ENCODE data around the gene FAM83E.
"Not testable (repeated sequence)": the region's sequence is repeated elsewhere in the genome, so short reads cannot be mapped to it uniquely, and the experiment has no call there.

Gene FAM83E

GRCh38 chr19:48614436-48615230 lies at the start of gene FAM83E:
FAM83E (minus strand) TSS chr19:48615076; CDS start chr19:48613372, 1,704 bp downstream.
- in situ Hi-C loops (cut with HindIII; ENCODE audit: low pct_ligation_motif_present, low pct_unique_long_range_greater_than_20kb, low sequenced_read_pairs), result no loop called here
- DNase-seq, result no peak

- DNase-seq, result no peak
- in situ Hi-C loops (cut with HindIII; ENCODE audit: low pct_ligation_motif_present, low pct_unique_long_range_greater_than_20kb, low sequenced_read_pairs), result no loop called here
Observed at GRCh38 chr19:48664476-48664875, 49.6 kb upstream of the FAM83E start.

- no peak for DNase-seq
- in situ Hi-C loops (cut with HindIII; ENCODE audit: low pct_ligation_motif_present, low pct_unique_long_range_greater_than_20kb, low sequenced_read_pairs), result no loop called here
Observed at GRCh38 chr19:48663667-48664066, 48.8 kb upstream of the FAM83E start.

GRCh38 chr19:48661711-48662090 lies 46.8 kb upstream of the FAM83E start:
- DNase-seq, result no peak
- in situ Hi-C loops (cut with HindIII; ENCODE audit: low pct_ligation_motif_present, low pct_unique_long_range_greater_than_20kb, low sequenced_read_pairs), result no loop called here

GRCh38 chr19:48660852-48661710 lies 46.2 kb upstream of the FAM83E start:
- DNase-seq, result peak; percentile 87
- in situ Hi-C loops (cut with HindIII; ENCODE audit: low pct_ligation_motif_present, low pct_unique_long_range_greater_than_20kb, low sequenced_read_pairs), result no loop called here

- no peak for DNase-seq
- in situ Hi-C loops (cut with HindIII; ENCODE audit: low pct_ligation_motif_present, low pct_unique_long_range_greater_than_20kb, low sequenced_read_pairs), result no loop called here
Observed at GRCh38 chr19:48659768-48660167, 44.9 kb upstream of the FAM83E start.

- no peak for DNase-seq
- in situ Hi-C loops (cut with HindIII; ENCODE audit: low pct_ligation_motif_present, low pct_unique_long_range_greater_than_20kb, low sequenced_read_pairs), result no loop called here
Observed at GRCh38 chr19:48658483-48658882, 43.6 kb upstream of the FAM83E start.

DNA sequence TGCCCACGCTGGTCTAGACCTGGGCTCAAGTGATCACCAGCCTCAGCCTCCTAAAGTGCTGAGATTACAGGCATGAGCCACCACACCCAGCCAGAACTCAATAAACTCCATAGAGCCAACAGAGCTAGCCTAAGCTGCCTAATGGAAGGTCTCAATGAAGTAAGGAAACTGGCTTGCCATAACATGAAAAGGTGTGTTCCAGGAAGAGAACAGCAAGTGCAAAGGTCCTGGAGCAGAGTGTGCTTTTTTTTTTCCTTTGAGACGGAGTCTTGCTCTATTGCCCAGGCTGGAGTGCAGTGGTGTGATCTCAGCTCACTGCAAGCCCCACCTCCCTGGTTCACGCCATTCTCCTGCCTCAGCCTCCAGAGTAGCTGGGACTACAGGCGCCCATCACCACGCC lies 43.0 kb upstream of the FAM83E start:
- in situ Hi-C loops (cut with HindIII; ENCODE audit: low pct_ligation_motif_present, low pct_unique_long_range_greater_than_20kb, low sequenced_read_pairs); DNase-seq: not testable (repeated sequence)

DNA sequence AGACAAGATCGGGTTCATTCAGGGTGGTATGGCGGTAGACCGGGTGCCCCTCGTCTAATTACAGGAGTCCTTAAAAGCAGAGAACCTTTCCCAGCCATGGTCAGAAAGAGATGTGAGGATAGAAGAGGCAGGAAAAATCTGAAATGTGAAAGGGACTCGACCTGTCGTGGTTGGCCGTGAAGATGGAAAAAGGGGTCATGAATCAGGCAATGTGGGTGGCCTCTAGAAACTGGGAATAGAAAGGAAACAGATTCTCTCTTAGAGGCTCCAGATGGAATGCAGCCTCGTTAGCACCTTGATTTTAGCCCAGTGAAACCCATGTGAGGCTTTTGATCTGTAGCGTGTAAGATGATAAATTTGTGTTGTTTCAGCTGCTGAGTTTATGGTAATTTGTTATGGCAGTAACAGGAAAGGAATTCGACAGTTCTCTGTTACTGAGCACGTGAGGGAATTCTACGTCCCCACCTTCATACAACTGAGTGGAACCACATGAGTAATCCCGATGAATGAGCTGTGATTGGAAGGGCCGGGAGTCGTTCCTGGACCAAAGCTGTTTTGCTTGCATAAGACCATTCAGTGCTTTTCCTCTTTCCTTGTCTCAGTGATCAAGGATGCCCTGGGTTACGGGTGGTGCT lies 42.1 kb upstream of the FAM83E start:
- peak; percentile 22 for DNase-seq
- in situ Hi-C loops (cut with HindIII; ENCODE audit: low pct_ligation_motif_present, low pct_unique_long_range_greater_than_20kb, low sequenced_read_pairs), result no loop called here

DNA sequence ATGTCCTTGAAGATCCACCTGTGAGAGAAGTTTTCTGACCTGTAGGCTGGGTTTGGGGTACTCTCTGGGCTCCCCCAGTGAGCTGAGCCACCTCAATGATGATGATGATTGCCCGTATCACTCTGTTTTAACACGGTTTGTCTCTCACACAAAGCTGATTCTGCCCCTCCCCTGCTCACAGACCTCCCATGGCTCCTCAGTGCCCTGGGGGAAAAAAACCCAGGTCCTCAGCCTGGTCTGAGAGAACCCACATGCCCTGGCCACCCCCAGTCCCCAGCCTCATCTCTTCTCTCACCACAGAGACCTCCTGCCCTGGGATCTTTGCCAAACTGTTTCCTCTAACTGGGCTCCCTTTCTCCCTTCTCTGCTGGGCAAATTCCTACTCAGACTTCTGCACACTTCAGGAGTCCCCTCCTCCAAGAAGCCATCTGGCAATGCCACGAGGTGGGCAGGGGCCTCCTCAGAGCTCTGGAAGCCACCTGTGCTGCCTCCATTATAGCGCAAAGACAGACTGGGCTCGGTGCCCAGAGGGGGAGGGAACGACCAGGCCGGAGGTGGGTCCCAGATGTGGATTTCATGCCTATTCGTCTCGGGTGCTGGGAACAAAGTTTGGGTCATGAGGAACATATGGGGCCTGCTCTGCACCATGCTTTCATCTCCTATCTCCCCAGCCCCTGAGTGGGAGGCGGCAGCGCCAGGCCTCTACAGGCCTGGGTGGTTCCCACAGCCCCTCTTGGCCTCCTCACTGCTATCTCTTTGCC lies 39.6 kb upstream of the FAM83E start:
- in situ Hi-C loops (cut with HindIII; ENCODE audit: low pct_ligation_motif_present, low pct_unique_long_range_greater_than_20kb, low sequenced_read_pairs), result no loop called here

DNA sequence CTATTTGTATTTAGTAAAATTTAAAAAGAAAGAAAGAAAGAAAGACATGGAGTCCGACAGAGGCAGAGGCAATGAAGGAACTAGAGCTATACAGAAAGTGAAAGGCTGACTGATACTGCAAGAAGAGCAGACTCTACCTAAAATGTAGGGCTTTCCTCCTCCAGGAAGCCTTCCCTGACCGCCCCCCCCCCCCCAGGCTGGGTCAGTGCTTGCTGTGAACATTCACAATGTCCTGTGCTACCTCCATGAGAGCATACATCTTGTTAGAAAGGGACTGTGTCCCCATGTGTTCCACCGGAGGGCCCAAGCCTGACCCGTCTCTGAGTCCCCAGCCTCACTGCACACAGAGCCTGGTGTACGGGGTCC lies 36.8 kb upstream of the FAM83E start:
- in situ Hi-C loops (cut with HindIII; ENCODE audit: low pct_ligation_motif_present, low pct_unique_long_range_greater_than_20kb, low sequenced_read_pairs), result no loop called here
- DNase-seq, result no peak

More for the DNA sequence above, 39.6 kb upstream of the FAM83E start:
- DNase-seq, result no peak

DNA sequence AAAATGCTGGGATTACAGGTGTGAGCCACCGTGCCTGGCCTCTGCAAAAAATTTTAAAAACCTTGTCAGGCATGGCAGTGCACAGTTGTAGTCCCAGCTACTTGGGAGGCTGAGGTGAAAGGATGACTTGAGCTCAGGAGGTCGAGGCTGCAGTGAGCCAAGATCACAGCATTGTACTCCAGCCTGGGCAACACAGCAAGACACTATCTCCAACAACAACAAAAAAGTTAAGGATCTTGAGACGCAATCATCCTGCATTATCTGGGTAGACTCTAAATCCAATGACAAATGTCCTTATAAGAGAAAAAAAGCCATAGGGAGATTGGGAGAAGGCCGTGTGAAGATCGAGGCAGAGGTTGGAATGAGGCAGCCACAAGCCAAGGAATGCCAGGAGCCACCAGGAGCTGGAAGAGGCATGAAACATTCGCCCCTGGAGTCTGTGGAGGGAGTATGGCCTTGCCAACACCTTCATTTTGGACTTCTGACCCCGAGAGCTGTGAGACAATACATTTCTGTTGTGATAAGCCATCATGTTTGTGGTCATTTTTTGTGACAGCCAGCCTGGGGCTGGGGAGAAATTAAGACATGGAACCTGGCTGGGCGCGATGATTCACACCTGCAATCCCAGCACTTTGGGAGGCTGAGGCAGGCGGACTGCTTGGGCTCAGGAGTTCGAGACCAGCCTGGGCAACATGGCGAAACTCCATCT lies 36.3 kb upstream of the FAM83E start:
- no peak for DNase-seq
- in situ Hi-C loops (cut with HindIII; ENCODE audit: low pct_ligation_motif_present, low pct_unique_long_range_greater_than_20kb, low sequenced_read_pairs), result no loop called here

- no peak for DNase-seq
- in situ Hi-C loops (cut with HindIII; ENCODE audit: low pct_ligation_motif_present, low pct_unique_long_range_greater_than_20kb, low sequenced_read_pairs), result no loop called here
Observed at GRCh38 chr19:48648134-48648533, 33.3 kb upstream of the FAM83E start.

GRCh38 chr19:48646722-48647216 lies 31.9 kb upstream of the FAM83E start:
- in situ Hi-C loops (cut with HindIII; ENCODE audit: low pct_ligation_motif_present, low pct_unique_long_range_greater_than_20kb, low sequenced_read_pairs), result no loop called here
- DNase-seq, result no peak

GRCh38 chr19:48646001-48646721 lies 31.3 kb upstream of the FAM83E start, which contains the start of gene CA11:
CA11 (minus strand) TSS chr19:48646187; CDS start chr19:48645632, 555 bp downstream.
- in situ Hi-C loops (cut with HindIII; ENCODE audit: low pct_ligation_motif_present, low pct_unique_long_range_greater_than_20kb, low sequenced_read_pairs), result no loop called here
- DNase-seq, result peak; percentile 85

GRCh38 chr19:48645620-48646000 lies 30.7 kb upstream of the FAM83E start:
- no peak for DNase-seq
- in situ Hi-C loops (cut with HindIII; ENCODE audit: low pct_ligation_motif_present, low pct_unique_long_range_greater_than_20kb, low sequenced_read_pairs), result no loop called here

All from ACHN (cell line).